Upper lobe of left lung (tissue), 6 donors: ENCODE measurements around the gene NR2F1-AS1. TPM values are rescaled to one million over a fixed set of nuclear protein-coding genes. Genes with fewer than 3 reads are reported as not detected.
A peak's percentile ranks its signal among the peaks of the same experiment; 100 is the strongest.

Source experiments
- ATAC-seq, 2 donors: fragments of 200-7000 bp; cut with Tn5 transposase; one replicate each; pipeline ENCODE4 v1.9.1; 2022; ENCODE audit warnings: mild to moderate bottlenecking in 2 of 2, moderate library complexity in 2 of 2; ENCODE audit not compliant: low FRiP score in 2 of 2
- DNase-seq, 2 donors: peaks; one replicate each; pipeline ENCODE4 v3.0.0-alpha.2; 2019 to 2020
- H3K27ac ChIP-seq, 4 donors: fragments of 200-600 bp; sonication (generic); one replicate each; pipeline ENCODE4 v1.5.1; 2016 to 2019
- H3K27me3 ChIP-seq, 4 donors: fragments of 200-600 bp; sonication (generic); one replicate each; pipeline ENCODE4 v1.5.1; 2017 to 2019
- H3K36me3 ChIP-seq, 4 donors: fragments of 200-600 bp; sonication (generic); one replicate each; pipeline ENCODE4 v1.5.1; 2016 to 2019
- H3K4me1 ChIP-seq, 4 donors: fragments of 200-600 bp; sonication (generic); one replicate each; pipeline ENCODE4 v1.5.1; 2018 to 2019
- H3K4me3 ChIP-seq, 4 donors: fragments of 200-600 bp; sonication (generic); one replicate each; pipeline ENCODE4 v1.5.1; 2017 to 2019; ENCODE audit warnings: mild to moderate bottlenecking in 2 of 4, moderate library complexity in 1 of 4
- H3K9me3 ChIP-seq, 4 donors: fragments of 200-600 bp; sonication (generic); one replicate each; pipeline ENCODE4 v1.5.1; 2018 to 2019
- EP300 ChIP-seq, 4 donors: sonication (generic); formaldehyde crosslinking; IDR thresholded peaks; one replicate each; pipeline ENCODE4 v1.5.1; 2017; ENCODE audit warnings: antibody characterized with exemption in 4 of 4, control low read depth in 2 of 4
- POLR2A ChIP-seq, 4 donors: fragments of 450-650 bp; IDR thresholded peaks; one replicate each; pipeline ENCODE4 v1.5.1; 2016 to 2017; ENCODE audit warnings: antibody characterized with exemption in 4 of 4, mild to moderate bottlenecking in 2 of 4
- POLR2AphosphoS5 ChIP-seq, 2 donors: sonication (generic); formaldehyde crosslinking; IDR thresholded peaks; one replicate each; pipeline ENCODE4 v1.5.1; 2017; ENCODE audit warnings: antibody characterized with exemption in 2 of 2
- WGBS, 2 donors: methylation state at CpG; one replicate each; pipeline ENCODE4 v1.1.5; 2017 to 2018; 5-methylcytosine and 5-hydroxymethylcytosine counted together
- total RNA-seq, 6 donors: library from RNA; depleted of rRNA in 4 of 6; stranded (reverse); fragments of >200 nt in 4 of 6; gene quantifications; one replicate each; pipeline versions ENCODE4 v1.1.0 to v1.2.1, GENCODE V29; 2016 to 2021
- TF ChIP-seq, protein P1 (sequence below), 6 experiments: fragments of 450-650 bp in 4 of 6; fragments of 200-600 bp in 2 of 6; sonication (generic) in 2 of 6; IDR thresholded peaks; one replicate each; pipeline ENCODE4 v1.5.1; 2016 to 2019; ENCODE audit warnings: antibody characterized with exemption in 6 of 6
- donor health status: DM: no; HTN: no; CAD: no; lungs with moderate emphysema.
- donor health status: DM: no; HTN: yes; CAD: no; lungs with severe emphysema.

NR2F1-AS1 gene
- total RNA-seq, 6 donors from 2014 or later: 4.4 to 19.9 (median 11.4) TPM

DNA sequence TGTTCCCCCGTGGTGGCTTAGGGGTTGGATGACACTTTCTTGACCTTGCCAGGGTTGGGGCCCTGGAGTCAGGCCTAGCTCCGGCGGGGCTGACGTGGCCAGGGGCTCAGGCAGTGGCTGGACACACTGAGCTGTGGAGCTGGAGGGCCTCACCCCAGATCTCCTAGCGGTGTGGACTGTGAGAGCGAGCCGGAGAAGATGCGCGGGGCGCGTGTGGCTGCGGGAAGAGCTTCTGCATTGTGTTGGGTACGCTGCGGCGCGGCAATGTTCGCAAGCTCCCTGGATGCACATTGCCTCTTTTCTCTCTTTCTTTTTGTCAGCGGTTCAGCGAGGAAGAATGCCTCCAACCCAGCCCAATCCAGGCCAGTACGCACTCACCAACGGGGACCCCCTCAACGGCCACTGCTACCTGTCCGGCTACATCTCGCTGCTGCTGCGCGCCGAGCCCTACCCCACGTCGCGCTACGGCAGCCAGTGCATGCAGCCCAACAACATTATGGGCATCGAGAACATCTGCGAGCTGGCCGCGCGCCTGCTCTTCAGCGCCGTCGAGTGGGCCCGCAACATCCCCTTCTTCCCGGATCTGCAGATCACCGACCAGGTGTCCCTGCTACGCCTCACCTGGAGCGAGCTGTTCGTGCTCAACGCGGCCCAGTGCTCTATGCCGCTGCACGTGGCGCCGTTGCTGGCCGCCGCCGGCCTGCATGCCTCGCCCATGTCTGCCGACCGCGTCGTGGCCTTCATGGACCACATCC, 6.8 kb upstream of the NR2F1-AS1 start:
- TF ChIP-seq, protein P1, sequence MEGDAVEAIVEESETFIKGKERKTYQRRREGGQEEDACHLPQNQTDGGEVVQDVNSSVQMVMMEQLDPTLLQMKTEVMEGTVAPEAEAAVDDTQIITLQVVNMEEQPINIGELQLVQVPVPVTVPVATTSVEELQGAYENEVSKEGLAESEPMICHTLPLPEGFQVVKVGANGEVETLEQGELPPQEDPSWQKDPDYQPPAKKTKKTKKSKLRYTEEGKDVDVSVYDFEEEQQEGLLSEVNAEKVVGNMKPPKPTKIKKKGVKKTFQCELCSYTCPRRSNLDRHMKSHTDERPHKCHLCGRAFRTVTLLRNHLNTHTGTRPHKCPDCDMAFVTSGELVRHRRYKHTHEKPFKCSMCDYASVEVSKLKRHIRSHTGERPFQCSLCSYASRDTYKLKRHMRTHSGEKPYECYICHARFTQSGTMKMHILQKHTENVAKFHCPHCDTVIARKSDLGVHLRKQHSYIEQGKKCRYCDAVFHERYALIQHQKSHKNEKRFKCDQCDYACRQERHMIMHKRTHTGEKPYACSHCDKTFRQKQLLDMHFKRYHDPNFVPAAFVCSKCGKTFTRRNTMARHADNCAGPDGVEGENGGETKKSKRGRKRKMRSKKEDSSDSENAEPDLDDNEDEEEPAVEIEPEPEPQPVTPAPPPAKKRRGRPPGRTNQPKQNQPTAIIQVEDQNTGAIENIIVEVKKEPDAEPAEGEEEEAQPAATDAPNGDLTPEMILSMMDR (IDR thresholded peaks at IDR 0.05): no peak
- no peak for TF ChIP-seq POLR2A (IDR thresholded peaks at IDR 0.05)
- no peak for TF ChIP-seq EP300 (IDR thresholded peaks at IDR 0.05)
- TF ChIP-seq POLR2AphosphoS5 (IDR thresholded peaks at IDR 0.05): no peak
- H3K36me3 ChIP-seq: no peaks in the 10 kb centered on the region
- H3K4me3 ChIP-seq: peak overlapping the region; percentile 9 to 70 (median 62)
- ATAC-seq (peak in 1 of 2 donors; percentile 4), DNase-seq (peak in 1 of 2 donors; percentile 84)
- peaks cover 16 to 40% (median 16%) of the 10 kb centered on the region in 4 donors for H3K4me1 ChIP-seq
- peak overlapping the region; percentile 44 to 77 (median 70) for H3K27ac ChIP-seq
- WGBS, 2 donors: 24 to 40% methylated on average over 40 of the region's 59 CpGs
- no peaks in the 10 kb centered on the region for H3K9me3 ChIP-seq
- H3K27me3 ChIP-seq: peaks cover 0 to 43% (median 23%) of the 10 kb centered on the region in 4 donors

DNA sequence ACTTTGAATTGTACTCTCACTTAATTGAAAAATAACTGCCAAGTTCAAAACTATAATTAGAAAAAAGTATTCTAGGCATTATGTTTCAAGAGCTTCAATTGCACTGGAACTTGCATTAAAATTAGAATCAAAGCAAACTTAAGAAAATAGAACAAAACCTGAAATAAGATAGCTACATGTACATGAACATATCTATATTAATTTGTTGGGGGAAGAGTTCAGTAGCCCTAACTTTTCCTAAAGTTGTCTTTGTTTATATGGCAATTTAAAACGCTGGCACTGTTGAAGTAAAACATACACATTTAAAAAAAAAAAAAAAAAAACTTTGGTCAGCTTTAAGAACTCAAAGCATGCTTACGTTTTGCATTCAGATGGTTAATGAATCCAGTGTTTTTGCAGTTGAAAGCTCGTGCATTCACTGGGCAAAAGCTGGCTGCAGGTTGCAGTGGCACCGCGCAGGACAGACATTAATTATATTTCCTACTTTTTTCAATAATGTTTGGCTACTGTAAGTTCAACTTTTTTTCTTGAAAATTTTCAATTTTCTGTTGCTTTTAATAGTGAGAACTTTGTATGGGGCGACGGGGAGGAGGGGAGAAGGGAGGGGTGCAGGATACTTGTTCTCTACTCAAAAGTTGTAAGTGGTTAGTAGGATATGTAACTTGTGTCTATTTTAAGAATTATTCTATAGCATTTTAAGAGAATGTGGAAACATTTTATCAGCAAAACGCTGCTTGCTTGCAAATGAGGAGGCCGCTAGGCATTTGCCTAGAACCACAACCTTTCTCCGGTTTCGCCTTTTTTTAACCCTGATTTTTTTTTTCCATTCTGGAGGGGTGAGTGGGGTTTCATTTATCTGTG, 5.9 kb upstream of the NR2F1-AS1 start:
- H3K9me3 ChIP-seq: no peaks in the 10 kb centered on the region
- ATAC-seq (no peak), DNase-seq (no peak)
- TF ChIP-seq POLR2A (IDR thresholded peaks at IDR 0.05): no peak
- TF ChIP-seq, protein P1 (IDR thresholded peaks at IDR 0.05): no peak
- no peak for TF ChIP-seq EP300 (IDR thresholded peaks at IDR 0.05)
- TF ChIP-seq POLR2AphosphoS5 (IDR thresholded peaks at IDR 0.05): no peak
- peak overlapping the region in 3 of 4 donors; percentile 44 to 77 (median 72) for H3K27ac ChIP-seq
- peak overlapping the region in 3 of 4 donors; percentile 60 to 70 (median 64) for H3K4me3 ChIP-seq
- WGBS, 2 donors: 40 to 46% methylated on average over 11 of the region's 11 CpGs
- peaks cover 0 to 48% (median 26%) of the 10 kb centered on the region in 4 donors for H3K27me3 ChIP-seq
- H3K4me1 ChIP-seq: peaks cover 17 to 48% (median 18%) of the 10 kb centered on the region in 4 donors
- no peaks in the 10 kb centered on the region for H3K36me3 ChIP-seq

DNA sequence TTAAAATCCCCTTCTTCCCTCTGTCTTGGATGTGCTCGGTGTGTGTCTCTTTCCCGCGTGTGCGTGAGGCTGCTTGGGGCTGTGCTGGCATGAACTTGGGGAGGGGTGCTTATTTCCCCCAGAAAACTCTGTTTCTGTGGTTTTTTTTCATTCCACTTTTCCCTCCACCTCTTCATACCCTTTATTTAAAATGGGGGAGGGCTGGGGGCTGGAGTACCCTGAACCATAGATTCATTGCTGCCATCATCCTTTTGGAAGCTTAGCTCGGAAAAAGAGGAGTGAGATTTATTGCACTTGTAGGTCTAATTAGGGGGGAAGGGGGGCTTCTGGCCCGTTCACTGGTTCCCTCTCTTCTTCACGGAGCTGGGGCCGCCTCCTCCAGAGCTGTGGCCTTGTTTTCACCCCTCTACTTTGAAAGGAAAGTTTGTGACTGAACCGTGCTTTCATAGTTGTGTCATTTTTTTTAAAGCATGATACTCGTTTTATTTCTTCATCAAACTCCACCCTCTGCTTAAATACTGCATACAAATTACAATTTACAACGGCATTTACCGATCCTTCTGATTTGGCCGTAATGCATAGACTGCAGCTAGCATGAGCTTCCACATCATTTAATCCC, 4.9 kb upstream of the NR2F1-AS1 start:
- TF ChIP-seq EP300 (IDR thresholded peaks at IDR 0.05) (no peak), POLR2AphosphoS5 (IDR thresholded peaks at IDR 0.05) (no peak), POLR2A (IDR thresholded peaks at IDR 0.05) (no peak)
- TF ChIP-seq, protein P1 (IDR thresholded peaks at IDR 0.05): no peak
- Histone ChIP-seq H3K36me3 (no peaks in the 10 kb centered on the region), H3K9me3 (no peaks in the 10 kb centered on the region), H3K27me3 (peaks cover 0 to 51% (median 29%) of the 10 kb centered on the region in 4 donors), H3K27ac (peak overlapping the region; percentile 51 to 77 (median 73)), H3K4me3 (peak overlapping the region; percentile 8 to 70 (median 62)), H3K4me1 (peaks cover 21 to 55% (median 23%) of the 10 kb centered on the region in 4 donors)
- 18 to 21% methylated on average over 13 of the region's 13 CpGs for WGBS, 2 donors
- DNase-seq (no peak), ATAC-seq (no peak)

DNA sequence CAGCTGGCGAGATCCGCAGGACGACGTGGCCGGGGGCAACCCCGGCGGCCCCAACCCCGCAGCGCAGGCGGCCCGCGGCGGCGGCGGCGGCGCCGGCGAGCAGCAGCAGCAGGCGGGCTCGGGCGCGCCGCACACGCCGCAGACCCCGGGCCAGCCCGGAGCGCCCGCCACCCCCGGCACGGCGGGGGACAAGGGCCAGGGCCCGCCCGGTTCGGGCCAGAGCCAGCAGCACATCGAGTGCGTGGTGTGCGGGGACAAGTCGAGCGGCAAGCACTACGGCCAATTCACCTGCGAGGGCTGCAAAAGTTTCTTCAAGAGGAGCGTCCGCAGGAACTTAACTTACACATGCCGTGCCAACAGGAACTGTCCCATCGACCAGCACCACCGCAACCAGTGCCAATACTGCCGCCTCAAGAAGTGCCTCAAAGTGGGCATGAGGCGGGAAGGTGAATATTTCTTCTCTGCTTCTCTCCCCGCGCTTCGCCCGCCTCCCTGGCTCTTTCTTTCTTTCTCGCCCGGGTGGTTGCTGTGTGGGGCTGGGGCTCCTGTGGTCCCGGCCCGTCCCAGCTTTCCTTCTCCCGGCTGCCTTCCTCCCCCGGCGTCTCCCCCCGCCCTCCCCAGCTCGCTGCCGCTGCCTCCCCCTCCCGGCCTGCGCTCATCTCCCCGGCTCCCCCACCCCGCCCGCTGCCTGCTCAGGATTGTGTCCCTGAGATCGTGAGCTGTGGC, 4.2 kb upstream of the NR2F1-AS1 start:
- Histone ChIP-seq H3K27ac (peak overlapping the region; percentile 51 to 77 (median 73)), H3K9me3 (no peaks in the 10 kb centered on the region), H3K4me3 (peak overlapping the region; percentile 8 to 70 (median 62)), H3K27me3 (peaks cover 2 to 58% (median 33%) of the 10 kb centered on the region in 4 donors), H3K36me3 (no peaks in the 10 kb centered on the region), H3K4me1 (peaks cover 28 to 62% (median 30%) of the 10 kb centered on the region in 4 donors)
- DNase-seq (peak in 1 of 2 donors; percentile 84), ATAC-seq (no peak)
- WGBS, 2 donors: 3% methylated on average over 27 to 43 of the region's 70 CpGs
- TF ChIP-seq EP300 (IDR thresholded peaks at IDR 0.05) (no peak), POLR2A (IDR thresholded peaks at IDR 0.05) (no peak), POLR2AphosphoS5 (IDR thresholded peaks at IDR 0.05) (no peak)
- TF ChIP-seq, protein P1 (IDR thresholded peaks at IDR 0.05): no peak
